Hematopoietic multipotent progenitor cell treated with erythropoietin and hydrocortisone succinate and interleukin-3 and kit ligand, for 4 days (in vitro differentiated cells): ENCODE results near the gene SLIT3.

ENCODE experiments used
- DNase-seq: peaks from one replicate; pipeline ENCODE4 v3.0.0-alpha.2; 2015

SLIT3 gene

GRCh38 chr5:169300468-169301385 is at the start of gene SLIT3:
TSS of gene SLIT3 (minus strand) at chr5:169301139. CDS start at chr5:169300709, 430 bp downstream.
- DNase-seq: peak; percentile 6

DNA sequence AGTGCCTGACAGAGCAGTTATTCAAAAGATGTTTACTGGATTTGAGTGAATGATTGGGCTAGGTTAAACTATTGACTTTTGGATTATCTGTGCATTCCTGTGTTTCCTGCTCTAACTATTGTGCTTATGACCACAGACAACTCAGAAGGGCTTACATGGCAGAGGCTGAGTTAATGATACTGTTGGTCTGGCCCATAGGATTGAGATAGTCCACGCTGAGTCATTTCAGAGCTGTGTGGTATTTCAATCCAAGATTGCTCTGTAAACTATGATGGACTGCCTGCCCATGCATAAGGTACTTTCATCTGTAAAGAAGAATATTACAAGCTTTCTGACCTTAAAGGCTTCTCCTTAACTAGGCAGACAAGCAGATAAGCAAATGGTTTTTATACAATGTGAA is 49.1 kb upstream of the SLIT3 start:
- no peak for DNase-seq

DNA sequence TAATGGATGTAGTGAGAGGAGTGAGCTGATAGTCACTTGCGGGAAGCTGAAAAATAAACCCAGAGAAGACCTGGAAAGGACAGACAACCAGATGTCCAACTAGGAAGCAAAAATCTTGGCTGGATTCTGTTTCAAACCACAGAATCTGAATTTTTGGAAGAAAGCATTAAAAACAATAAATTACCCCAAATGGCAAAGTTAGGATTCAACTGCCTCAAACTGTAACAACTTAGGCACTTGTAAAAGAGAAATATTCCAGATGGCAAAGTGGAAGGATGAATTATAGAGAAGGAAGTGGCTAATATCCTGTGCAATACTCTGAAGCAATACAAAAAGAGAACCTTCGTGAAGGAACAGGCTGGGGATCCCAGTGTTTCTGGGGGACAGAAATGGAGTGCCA is 46.8 kb upstream of the SLIT3 start:
- no peak for DNase-seq

- DNase-seq: no peak
Observed at GRCh38 chr5:169344629-169345028, 43.7 kb upstream of the SLIT3 start.

DNA sequence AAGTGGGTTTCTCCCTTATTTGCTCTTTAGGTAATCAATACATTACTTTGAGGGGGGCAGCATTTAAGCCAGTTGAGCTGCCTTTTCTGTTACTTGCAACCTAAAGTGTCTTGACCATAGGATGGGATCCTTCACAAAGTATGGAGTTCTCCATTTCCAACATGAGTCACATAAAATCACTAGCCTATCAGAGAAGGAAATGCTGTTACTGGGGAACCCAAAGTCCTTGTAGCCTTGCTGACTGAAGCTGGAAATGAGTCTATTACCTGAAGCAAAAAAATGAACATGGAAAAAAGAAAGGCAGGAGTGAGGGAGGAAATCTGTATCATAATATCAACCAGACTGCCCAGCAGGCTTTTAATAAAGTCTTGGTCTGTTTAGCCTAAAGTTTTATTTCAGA is 42.8 kb upstream of the SLIT3 start:
- no peak for DNase-seq

GRCh38 chr5:169341556-169341955 is 40.6 kb upstream of the SLIT3 start:
- peak; percentile 5 for DNase-seq

GRCh38 chr5:169339869-169340268 is 38.9 kb upstream of the SLIT3 start:
- no peak for DNase-seq

DNA sequence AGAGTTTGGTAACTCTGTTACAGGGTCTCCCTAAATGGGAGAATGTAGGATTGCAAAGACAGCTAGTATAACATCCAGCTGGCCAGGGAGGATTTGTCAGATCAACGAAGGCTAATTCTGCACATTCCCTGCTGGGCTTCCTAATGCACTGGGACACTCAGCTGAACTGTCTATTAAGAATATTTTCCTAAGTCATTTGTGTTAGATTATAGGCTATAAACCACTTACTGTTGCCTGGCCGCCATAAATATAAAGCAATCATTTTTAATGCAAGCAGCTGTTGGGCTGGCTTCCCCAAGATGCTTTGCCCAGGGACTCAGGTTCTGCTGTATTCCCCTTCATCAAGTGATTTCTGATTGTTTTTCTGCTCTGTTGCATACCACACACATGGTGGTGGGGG is 35.3 kb upstream of the SLIT3 start:
- DNase-seq: no peak

GRCh38 chr5:169335806-169336205 is 34.9 kb upstream of the SLIT3 start:
- no peak for DNase-seq

- no peak for DNase-seq
Observed at GRCh38 chr5:169333518-169333917, 32.6 kb upstream of the SLIT3 start.

GRCh38 chr5:169331292-169331852 is 30.4 kb upstream of the SLIT3 start:
- no peak for DNase-seq

DNA sequence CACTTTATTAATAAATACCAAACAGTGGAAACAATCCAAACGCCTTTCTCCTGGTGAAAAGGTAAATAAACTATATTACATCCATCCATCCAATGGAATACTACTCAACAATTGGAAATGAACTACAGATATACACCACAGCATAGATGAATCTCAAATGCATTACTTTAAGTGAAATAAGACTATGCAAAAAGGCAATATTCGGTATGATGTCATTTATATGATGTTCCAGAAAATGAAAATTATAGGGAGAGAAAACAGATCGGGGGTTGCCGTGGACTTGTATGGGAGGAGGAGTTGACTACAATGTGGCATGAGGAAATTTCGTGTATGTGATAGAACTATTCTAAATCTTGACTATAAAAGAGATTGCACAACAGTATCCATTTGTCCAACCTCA is 27.5 kb upstream of the SLIT3 start:
- DNase-seq: no peak

GRCh38 chr5:169325273-169325672 is 24.3 kb upstream of the SLIT3 start:
- no peak for DNase-seq

- no peak for DNase-seq
Observed at GRCh38 chr5:169318556-169318955, 17.6 kb upstream of the SLIT3 start.

DNA sequence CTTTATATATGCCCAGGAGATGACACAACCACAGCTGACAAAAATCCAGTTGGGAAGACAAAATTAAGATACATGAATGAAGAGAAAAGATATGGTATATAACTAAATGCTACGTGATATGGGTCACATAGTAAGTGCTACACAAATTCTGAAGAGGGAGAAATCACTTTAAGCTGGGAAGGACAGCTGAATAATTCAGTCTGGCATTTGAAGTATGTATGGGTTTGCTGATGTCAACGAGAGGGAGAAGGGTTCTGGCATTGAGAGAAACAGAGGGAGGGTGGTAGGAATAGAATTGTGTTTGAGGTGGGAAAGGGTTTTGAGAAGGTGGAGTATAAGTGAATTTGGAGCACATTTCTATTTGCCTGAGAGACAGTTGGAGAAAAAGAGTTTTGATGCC is 6.7 kb upstream of the SLIT3 start:
- DNase-seq: no peak

GRCh38 chr5:169305366-169305765 is 4.4 kb upstream of the SLIT3 start:
- no peak for DNase-seq

GRCh38 chr5:169304175-169304574 is 3.2 kb upstream of the SLIT3 start:
- DNase-seq: no peak

- no peak for DNase-seq
Observed at GRCh38 chr5:169303119-169303515, 2.2 kb upstream of the SLIT3 start.

DNA sequence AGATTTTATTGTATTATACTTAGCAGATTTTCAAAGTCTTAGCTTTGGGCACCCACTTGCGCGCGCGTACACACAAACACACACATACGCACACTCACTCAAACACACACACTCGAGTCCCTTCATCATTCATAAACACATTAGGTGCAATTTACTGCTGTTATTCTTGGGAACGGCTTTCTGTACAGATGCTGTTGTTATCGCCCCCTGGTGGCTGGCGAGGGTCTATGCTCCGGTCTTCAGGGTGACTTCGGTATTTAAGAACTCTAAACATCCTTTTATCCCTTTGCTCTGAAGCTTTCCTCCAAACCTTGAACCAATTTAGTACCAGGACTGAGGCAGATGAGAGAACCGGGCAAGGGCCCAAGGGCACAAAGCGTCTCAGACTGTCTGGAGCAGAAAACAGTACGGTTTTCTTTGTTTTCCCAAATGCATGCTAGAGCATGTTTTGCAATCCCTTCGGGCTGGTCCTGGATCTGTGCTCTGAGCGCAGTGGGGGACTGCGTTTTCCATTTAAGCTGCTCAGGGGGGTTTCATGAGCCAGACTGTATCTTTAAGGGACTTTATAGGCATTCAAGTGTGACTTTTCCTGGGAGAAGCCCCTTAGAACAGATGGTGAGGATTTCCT is 1.7 kb upstream of the SLIT3 start:
- DNase-seq: peak; percentile 87

GRCh38 chr5:169301986-169302385 is 1.0 kb upstream of the SLIT3 start:
- no peak for DNase-seq

GRCh38 chr5:169301386-169301934 is 521 bp upstream of the SLIT3 start:
- no peak for DNase-seq

DNA sequence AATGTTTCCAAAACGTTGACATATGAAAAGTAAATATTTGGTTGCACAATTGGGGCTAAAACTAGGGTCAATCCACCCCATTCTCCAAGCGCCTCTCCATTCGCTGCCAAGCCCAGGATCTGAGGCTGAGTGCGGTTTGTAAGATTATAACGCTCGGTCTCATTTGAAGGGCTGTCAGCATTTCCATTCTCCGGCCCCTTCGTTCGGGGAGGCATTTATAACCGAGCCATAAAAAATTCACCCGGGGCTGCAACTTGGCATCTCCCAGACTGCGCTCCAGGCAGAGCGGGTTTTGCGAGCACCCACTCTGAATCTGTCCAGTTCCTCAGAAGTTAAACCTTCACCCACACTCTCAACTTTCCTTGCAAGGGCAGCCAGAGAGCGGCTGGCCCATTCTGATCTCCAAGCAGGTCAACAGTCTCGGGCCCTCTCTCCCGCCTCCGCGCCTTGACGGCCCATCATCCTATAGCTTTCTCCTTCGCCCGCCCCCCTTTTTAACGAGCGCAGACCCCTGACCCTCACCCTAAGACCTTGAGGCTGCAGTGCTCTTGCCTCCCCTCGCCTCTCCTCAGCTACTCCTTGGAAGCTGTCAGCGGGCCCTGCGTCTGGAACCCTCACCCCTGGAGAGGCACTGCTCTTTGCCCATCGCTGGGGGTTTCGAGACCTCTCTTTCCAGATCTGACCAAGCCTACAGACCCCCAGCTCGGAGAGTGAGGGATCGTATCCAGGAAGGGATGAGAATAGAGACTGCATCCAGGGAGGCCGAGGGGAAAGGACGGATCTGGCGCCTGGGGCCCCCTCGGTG is 1.1 kb downstream of the SLIT3 start:
- no peak for DNase-seq

- no peak for DNase-seq
Observed at GRCh38 chr5:169299191-169299662, 1.7 kb downstream of the SLIT3 start.
